ENCODE results near the gene SAPCD2.

DNA sequence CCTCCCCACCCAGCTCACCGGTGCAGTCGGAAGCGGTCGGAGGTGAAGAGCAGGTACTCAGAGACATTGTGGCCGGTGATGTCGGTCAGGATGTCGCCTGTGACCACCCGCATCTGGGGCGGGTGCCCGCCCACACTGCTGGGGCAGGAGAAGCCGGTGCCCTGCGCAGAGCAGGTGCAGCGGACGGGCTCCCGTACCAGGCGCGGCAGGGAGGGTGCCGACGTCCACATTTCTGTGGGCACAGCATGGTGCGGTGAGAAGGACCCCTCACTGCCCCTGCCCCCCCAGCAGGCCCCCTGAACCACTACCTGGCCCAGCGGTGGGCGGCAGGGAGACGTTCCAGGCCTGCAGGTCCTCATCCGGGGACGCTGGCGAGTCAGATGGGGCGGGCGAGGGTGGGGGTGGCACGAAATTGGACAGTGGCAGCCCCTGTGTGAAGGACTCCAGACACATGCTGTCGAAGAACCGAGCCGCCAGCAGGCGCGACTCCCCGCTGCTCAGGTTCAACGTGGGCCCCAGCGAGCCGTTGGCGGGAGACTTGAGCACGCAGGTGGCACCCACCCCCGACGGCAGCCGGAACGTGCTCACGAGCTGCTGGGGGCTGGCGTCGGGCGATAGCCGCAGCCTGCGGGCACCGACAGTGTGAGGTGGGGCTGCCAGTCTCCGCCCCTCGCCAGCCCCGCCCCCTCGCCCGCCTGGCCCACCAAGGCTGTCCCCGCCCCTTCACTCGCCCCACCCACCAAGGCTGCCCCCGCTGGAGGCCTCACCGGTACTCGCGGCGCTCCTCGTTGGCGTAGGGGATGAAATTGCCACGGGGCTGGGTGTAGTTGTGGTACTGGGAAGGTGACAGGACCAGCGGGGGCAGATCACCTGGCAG, 57.4 kb downstream of the SAPCD2 start:
- no peak for TF ChIP-seq POLR2A (IDR thresholded peaks at IDR 0.05)
- TF ChIP-seq POLR2AphosphoS5 (IDR thresholded peaks at IDR 0.05; ENCODE audit: insufficient read depth in 1 of 2, low read depth in 1 of 2): no peak
